Measurements from ENCODE around the gene ACP4.

ACP4 gene

DNA sequence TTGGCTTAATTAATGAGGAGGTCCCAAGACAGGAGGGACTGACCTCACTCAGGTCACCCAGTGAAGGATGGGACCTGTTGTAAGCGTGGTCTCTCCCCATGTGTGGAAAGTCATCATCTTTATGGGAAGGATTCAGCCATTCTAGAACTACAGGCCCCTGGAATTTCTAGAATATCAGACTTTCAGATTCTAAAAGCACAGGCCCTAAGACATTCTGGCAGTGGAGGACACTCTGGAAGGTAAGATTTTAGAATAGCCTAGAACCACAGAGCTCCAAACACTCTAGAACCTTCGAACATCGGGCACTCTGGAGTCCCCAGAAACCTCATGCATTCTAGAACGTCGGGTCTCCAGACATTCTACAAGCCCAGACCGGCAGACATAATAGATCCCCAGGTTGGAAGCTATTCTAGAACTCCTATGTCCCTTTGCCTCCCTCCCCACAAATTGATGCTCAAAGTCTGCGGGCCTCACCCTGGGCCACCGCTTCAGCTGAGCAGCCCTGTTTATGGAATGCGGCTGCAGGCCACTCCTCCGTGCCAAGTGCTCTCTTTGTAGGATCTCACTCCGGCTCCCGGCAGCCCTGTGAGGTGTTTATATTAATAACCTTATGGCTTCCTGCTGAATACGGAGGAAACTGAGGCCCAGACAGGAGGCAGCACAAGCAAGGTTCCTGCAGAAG lies 45.0 kb downstream of the ACP4 start:
- peak overlapping the region; percentile 100 for H3K27ac ChIP-seq
- no peak for TF ChIP-seq ZFX (IDR thresholded peaks at IDR 0.05)
- TF ChIP-seq, protein P1, sequence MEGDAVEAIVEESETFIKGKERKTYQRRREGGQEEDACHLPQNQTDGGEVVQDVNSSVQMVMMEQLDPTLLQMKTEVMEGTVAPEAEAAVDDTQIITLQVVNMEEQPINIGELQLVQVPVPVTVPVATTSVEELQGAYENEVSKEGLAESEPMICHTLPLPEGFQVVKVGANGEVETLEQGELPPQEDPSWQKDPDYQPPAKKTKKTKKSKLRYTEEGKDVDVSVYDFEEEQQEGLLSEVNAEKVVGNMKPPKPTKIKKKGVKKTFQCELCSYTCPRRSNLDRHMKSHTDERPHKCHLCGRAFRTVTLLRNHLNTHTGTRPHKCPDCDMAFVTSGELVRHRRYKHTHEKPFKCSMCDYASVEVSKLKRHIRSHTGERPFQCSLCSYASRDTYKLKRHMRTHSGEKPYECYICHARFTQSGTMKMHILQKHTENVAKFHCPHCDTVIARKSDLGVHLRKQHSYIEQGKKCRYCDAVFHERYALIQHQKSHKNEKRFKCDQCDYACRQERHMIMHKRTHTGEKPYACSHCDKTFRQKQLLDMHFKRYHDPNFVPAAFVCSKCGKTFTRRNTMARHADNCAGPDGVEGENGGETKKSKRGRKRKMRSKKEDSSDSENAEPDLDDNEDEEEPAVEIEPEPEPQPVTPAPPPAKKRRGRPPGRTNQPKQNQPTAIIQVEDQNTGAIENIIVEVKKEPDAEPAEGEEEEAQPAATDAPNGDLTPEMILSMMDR (conservative IDR thresholded peaks at IDR 0.05) = no peak

DNA sequence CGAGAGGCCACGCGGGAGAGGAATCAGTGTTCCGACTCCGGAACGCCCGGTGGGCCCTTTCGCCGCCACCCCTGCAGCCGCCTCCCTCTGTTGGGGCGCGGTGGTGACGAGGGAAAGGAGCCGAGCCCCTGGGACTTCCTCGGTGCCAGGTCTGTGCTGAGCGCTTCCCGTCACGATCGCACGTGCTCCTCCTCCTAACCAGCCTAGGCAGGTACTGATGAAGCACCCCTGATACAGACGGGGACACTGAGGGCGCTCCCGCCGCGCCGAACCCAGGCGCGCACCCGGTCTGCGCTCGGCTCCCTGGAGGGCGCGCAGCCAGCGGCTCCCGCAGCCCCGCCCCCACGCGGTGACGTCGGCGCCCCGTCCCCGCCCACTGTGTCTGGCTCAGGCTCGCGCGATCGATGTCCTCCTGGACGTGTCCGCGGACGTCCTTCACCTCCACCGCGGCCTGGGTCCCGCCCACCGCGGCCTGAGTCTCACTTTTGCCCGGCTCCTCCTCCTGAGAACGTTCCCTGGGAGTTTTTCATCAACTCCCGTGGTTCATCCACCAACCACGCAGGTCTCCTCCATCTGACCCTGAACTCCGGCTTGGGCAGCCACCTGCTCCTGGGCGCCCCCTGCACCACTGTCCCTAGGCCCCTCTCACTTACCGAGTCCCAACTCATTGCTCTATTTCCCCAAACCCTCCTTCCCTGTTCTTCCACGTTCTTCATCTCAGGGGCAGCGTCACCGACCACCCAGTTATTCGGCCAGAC lies 45.7 kb downstream of the ACP4 start:
- no peak for TF ChIP-seq ZFX (IDR thresholded peaks at IDR 0.05)
- TF ChIP-seq, protein P1 (conservative IDR thresholded peaks at IDR 0.05) = no peak
- H3K27ac ChIP-seq = peak overlapping the region; percentile 100

DNA sequence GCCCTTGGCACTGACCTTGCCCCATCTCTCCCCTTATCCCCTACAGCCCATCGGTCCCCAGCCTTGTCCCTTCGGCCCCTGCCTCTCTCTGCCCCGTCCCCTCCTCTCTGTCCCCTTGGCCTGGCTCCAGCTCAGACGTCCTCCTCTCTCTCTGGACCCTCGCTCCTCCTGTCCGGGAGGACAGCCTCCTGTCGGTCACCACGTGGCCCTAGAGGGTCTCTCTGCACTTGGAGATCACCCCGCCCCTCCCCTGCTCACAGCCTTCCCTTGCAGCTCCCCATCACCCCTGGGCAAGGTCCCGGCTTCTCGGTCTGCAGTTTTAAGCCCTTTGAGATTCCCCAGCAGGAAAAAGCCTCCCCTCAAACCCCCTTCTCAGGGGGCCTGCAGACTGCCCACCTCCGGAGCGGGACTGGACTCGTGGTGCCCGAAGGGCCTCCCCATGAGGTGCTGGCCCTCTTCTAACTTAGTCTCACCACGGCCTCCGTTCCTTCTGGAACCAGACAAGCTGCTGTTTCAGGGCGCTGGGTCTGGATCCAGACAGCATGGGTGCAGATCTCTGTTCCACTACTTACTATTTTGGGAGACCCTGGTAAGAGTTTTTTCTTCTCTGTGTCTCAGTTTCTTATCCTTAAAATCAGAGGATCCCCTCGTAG lies 46.5 kb downstream of the ACP4 start:
- TF ChIP-seq ZFX (IDR thresholded peaks at IDR 0.05) = no peak
- TF ChIP-seq, protein P1 (conservative IDR thresholded peaks at IDR 0.05) = no peak
- H3K27ac ChIP-seq = peak overlapping the region; percentile 100

DNA sequence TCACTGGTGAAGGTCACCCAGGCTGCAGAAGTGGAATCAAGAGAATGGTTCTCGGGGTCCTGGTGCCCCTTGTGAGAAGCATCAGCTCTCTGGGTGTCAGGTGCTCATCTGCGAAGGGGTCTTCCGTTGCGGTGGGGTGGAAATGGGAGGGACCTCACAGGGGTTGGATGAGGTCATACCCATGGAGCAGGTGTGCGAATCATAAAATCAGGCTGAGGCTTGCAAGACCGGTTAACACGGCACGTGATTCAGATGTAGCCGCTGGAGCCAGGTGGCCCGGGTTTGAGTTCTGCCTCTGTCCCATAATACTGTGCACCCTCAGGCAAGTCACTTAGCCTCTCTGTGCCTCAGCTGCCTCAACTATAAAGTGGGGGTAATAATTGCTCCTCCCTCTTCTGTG lies 47.1 kb downstream of the ACP4 start:
- H3K27ac ChIP-seq = peak overlapping the region; percentile 100
- TF ChIP-seq, protein P1 (conservative IDR thresholded peaks at IDR 0.05) = no peak
- TF ChIP-seq ZFX (IDR thresholded peaks at IDR 0.05) = no peak

DNA sequence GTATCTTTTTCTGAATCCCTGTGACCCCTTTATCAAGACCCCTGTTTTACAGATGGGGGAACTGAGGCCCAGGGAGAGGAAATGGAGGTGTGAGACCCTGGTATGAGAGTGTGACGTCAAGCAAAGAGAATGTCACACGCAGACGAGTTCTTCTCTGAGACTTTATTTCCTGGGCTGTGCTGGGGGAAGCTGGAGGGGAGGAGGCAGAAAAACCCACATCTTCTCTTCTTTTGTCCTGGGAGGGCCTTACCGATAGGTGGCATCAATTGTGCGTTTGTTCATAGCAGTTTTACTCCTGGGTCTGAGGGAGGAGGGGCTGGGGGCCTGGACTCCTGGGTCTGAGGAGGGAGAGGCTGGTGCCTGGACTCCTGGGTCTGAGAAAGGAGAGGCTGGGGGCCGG lies 48.0 kb downstream of the ACP4 start:
- no peak for TF ChIP-seq ZFX (IDR thresholded peaks at IDR 0.05)
- TF ChIP-seq, protein P1 (conservative IDR thresholded peaks at IDR 0.05) = no peak; the same call in 1 of the 2 replicates
- H3K27ac ChIP-seq = peak overlapping the region; percentile 100

DNA sequence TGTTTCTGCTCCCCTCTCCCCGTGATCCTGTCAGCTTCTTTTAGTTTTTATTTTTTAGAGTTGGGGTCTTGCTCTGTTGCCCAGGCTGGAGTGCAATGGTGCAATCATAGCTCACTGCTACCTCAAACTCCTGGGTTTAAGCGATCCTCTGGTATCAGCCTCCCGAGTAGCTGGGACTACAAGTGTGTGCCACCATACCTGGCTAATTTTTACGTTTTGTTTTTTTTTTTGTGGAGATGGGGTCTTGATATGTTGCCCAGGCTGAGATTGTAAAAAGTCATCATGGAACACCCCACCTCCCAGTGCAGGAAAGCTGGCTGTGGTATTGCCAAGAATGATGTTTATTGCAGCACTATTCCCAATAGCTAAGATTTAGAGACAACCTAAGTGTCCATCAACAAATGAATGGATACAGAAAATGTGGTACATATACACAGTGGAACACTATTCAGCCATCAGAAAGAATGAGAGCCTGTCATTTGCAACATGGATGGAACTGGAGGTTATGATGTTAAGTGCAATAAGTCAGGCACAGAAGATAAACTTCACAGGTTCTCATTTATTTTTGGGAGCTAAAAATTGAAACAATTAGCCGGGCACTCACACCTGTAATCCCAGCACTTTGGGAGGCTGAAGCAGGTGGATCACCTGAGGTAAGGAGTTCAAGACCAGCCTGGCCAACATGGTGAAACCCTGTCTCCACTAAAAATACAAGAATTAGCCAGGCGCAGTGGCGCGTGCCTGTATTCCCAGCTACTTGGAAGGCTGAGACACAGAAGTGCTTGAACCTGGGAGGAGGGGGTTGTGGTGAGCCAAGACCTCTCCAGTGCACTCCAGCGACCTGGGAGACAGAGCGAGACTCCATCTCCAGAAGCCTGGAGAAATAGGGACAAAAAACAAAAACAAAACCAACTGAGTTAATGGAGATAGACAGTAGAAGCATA lies 49.8 kb downstream of the ACP4 start:
- no peak for TF ChIP-seq ZFX (IDR thresholded peaks at IDR 0.05)
- TF ChIP-seq, protein P1 (conservative IDR thresholded peaks at IDR 0.05) = no peak
- H3K27ac ChIP-seq = peak overlapping the region; percentile 100
